B cell (primary cell): ENCODE data around the gene S100A13. TPM values are rescaled to one million over a fixed set of nuclear protein-coding genes. Genes with fewer than 3 reads are reported as not detected.

Experiments used
- ATAC-seq: fragments of 200-7000 bp; cut with Tn5 transposase; one replicate; pipeline ENCODE4 v1.10.0; 2021; ENCODE audit warnings: low read depth, mild to moderate bottlenecking, moderate number of reproducible peaks, moderate library complexity
- CTCF ChIA-PET: fragments of 350-600 bp; sonication (Branson Sonifier 250); formaldehyde crosslinking; loops from one replicate; lab custom pipeline; 2021; ENCODE audit warnings: antibody characterized with exemption, inconsistent platforms; lab: Charles Lee
- POLR2A ChIA-PET: fragments of 350-600 bp; sonication (Branson Sonifier 250); formaldehyde crosslinking; loops from one replicate; lab custom pipeline; 2021; ENCODE audit warnings: antibody characterized with exemption; lab: Charles Lee
- DNase-seq: peaks from one replicate; pipeline ENCODE4 v3.0.0; 2013
- H2AFZ ChIP-seq: 2 replicates; pipeline ENCODE4 v1.6.1; 2012; ENCODE audit warnings: mild to moderate bottlenecking, low read depth, low read length; ENCODE audit not compliant: insufficient read depth, poor library complexity, severe bottlenecking
- H3K27ac ChIP-seq, 2 donors: 1 replicate in 1 of 2; 2 replicates in 1 of 2; pipeline ENCODE4 v1.5.1; 2012 to 2013; ENCODE audit warnings: low read length in 2 of 2, mild to moderate bottlenecking in 2 of 2, moderate library complexity in 1 of 2
- H3K27me3 ChIP-seq, 4 experiments: fragments of 200-600 bp in 1 of 4; sonication (generic) in 1 of 4; replicated peaks in 1 of 4; 1 replicate in 2 of 4; 2 replicates in 2 of 4; pipeline versions ENCODE4 v1.6.1 to v1.7.0; 2013 to 2016; ENCODE audit warnings: low read length in 3 of 4, mild to moderate bottlenecking in 2 of 4, mixed read lengths in 1 of 4, moderate library complexity in 1 of 4; ENCODE audit not compliant: insufficient read depth in 4 of 4, control insufficient read depth in 3 of 4; ENCODE audit errors: control extremely low read depth in 1 of 4
- H3K36me3 ChIP-seq, 2 experiments: replicated peaks in 1 of 2; 1 replicate in 1 of 2; 2 replicates in 1 of 2; pipeline versions ENCODE4 v1.6.1 to v1.7.1; 2013; ENCODE audit warnings: low read length in 1 of 2; ENCODE audit not compliant: insufficient read depth in 2 of 2, control insufficient read depth in 1 of 2; ENCODE audit errors: control extremely low read depth in 1 of 2, extremely low read depth in 1 of 2
- H3K4me1 ChIP-seq, 2 donors: fragments of 200-600 bp in 1 of 2; sonication (generic) in 1 of 2; 1 replicate in 1 of 2; 2 replicates in 1 of 2; pipeline versions ENCODE4 v1.5.1 to v1.6.1; 2013 to 2017; ENCODE audit warnings: low read length in 2 of 2; ENCODE audit not compliant: control insufficient read depth in 2 of 2, insufficient read depth in 2 of 2
- H3K4me2 ChIP-seq: replicated peaks from 2 replicates; pipeline ENCODE3; 2012; ENCODE audit warnings: mild to moderate bottlenecking, low read depth, low read length; ENCODE audit not compliant: poor library complexity, severe bottlenecking
- H3K4me3 ChIP-seq, 5 experiments: fragments of 200-600 bp in 1 of 5; sonication (generic) in 1 of 5; 1 replicate in 3 of 5; 2 replicates in 2 of 5; pipeline versions ENCODE4 v1.5.1 to v1.7.0; 2011 to 2016; ENCODE audit warnings: low read length in 4 of 5, mild to moderate bottlenecking in 4 of 5, low read depth in 2 of 5, control low read depth in 1 of 5, moderate library complexity in 1 of 5; ENCODE audit not compliant: insufficient read depth in 1 of 5; ENCODE audit errors: control extremely low read depth in 1 of 5, extremely low read depth in 1 of 5
- H3K79me2 ChIP-seq: fragments of 200-600 bp; sonication (generic); one replicate; pipeline ENCODE4 v1.6.0; 2016; ENCODE audit warnings: low read length; ENCODE audit not compliant: control insufficient read depth, insufficient read depth
- H3K9ac ChIP-seq: fragments of 200-600 bp; sonication (generic); 2 replicates; pipeline ENCODE4 v1.6.1; 2017; ENCODE audit warnings: mild to moderate bottlenecking, low read length, moderate library complexity
- H3K9me3 ChIP-seq, 3 donors: one replicate each; pipeline versions ENCODE4 v1.6.1 to v1.7.1; 2013; ENCODE audit warnings: low read length in 2 of 3; ENCODE audit not compliant: control insufficient read depth in 2 of 3, insufficient read depth in 1 of 3; ENCODE audit errors: control extremely low read depth in 1 of 3
- H4K20me1 ChIP-seq: 2 replicates; pipeline ENCODE4 v1.6.0; 2012; ENCODE audit warnings: mild to moderate bottlenecking, low read length; ENCODE audit not compliant: insufficient read depth, control insufficient read depth, poor library complexity, severe bottlenecking
- H3K27ac Mint-ChIP-seq: one replicate; pipeline ENCODE4 v1.8.0; 2021; ENCODE audit warnings: mixed read lengths
- H3K27me3 Mint-ChIP-seq: one replicate; pipeline ENCODE4 v1.8.0; 2021; ENCODE audit warnings: mixed read lengths
- H3K4me1 Mint-ChIP-seq: one replicate; pipeline ENCODE4 v1.8.0; 2021; ENCODE audit warnings: mixed read lengths
- H3K4me3 Mint-ChIP-seq: one replicate; pipeline ENCODE4 v1.8.0; 2021; ENCODE audit warnings: mixed read lengths
- H3K9me3 Mint-ChIP-seq: one replicate; pipeline ENCODE4 v1.8.0; 2022; ENCODE audit warnings: mixed read lengths; ENCODE audit not compliant: insufficient read depth
- EZH2 ChIP-seq: IDR thresholded peaks from 2 replicates; pipeline ENCODE4 v1.6.1; 2012; ENCODE audit warnings: borderline replicate concordance, low read depth, mild to moderate bottlenecking, moderate library complexity, low read length; ENCODE audit not compliant: insufficient read depth, poor library complexity, severe bottlenecking
- WGBS: methylation state at CpG from one replicate; pipeline ENCODE4 v1.1.5; 2013; ENCODE audit warnings: missing lambda C conversion rate; ENCODE audit not compliant: insufficient coverage; 5-methylcytosine and 5-hydroxymethylcytosine counted together
- intact Hi-C: fragments of 100-400 bp; cut with micrococcal nuclease; formaldehyde crosslinking; loops from one replicate; pipeline ENCODE4 v1.10.0; 2022
- polyA plus RNA-seq: library from polyadenylated mRNA; depleted of rRNA; stranded (reverse); fragments of >200 nt; gene quantifications from 2 replicates; pipeline ENCODE4 v1.2.3, GENCODE V29; 2012
- total RNA-seq, 2 donors: library from RNA; stranded (reverse); fragments of 120-200 nt in 1 of 2; gene quantifications; 1 replicate in 1 of 2; 2 replicates in 1 of 2; pipeline versions ENCODE4 v1.2.3 to v1.2.4, GENCODE V29; 2013 to 2022
- TF ChIP-seq, protein P1 (sequence below): fragments of 200-600 bp; IDR thresholded peaks from one replicate; pipeline ENCODE4 v1.8.0; 2022; ENCODE audit warnings: antibody characterized with exemption, mild to moderate bottlenecking

The S100A13 gene
- total and polyA plus RNA-seq, 2 donors (not counting 1 experiment from before 2014, with no cell fraction given) = 9.8 to 17.8 TPM

DNA sequence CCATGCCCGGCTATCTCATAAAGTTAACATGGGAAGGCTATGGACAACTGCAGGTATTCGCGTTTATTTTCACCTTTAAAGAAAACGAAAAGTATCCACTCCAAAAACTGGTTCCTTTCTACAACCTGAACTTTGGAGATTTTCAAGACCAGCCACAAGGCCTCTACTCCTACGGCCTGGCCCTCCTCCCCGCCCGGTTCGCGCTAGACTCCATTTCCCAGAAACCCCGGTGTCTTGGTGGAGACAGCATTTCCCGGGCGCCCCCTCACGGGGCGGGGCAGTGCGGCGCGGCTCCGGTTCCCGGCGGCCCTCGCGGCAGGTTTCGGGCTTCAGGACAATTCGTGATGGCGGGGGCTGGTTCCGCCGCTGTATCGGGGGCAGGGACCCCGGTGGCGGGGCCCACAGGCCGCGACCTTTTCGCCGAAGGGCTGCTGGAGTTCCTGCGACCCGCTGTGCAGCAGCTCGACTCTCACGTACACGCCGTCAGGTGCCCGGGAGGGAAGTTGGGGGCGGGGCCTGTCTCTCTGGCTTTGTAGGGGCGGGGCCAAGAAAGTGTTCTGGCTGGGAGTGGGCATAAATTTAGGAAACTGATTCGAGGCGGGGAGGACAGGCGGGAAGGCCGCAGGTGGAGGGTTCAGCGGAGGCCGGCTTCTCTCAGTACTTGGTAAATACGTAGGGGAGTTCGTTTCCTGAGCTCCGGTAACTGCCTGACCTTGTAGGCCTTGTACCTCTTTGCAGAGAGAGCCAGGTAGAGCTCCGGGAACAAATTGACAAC, 31.3 kb upstream of the S100A13 start, which contains the start of gene SNAPIN:
TSS of gene SNAPIN (plus strand) at position 304 of the 775 bp plus-strand sequence. CDS start at position 345, 41 bp downstream.
- peaks cover 7 to 31% of the 10 kb centered on the region in 2 experiments for H3K36me3 ChIP-seq
- H3K27ac ChIP-seq = peak within 1 kb of the TSS; percentile 68 to 83
- 3% methylated on average over 51 of the region's 53 CpGs for WGBS
- H4K20me1 ChIP-seq = no peaks in the 10 kb centered on the region
- H3K4me1 Mint-ChIP-seq = peaks cover 12% of the 10 kb centered on the region
- TF ChIP-seq, protein P1, sequence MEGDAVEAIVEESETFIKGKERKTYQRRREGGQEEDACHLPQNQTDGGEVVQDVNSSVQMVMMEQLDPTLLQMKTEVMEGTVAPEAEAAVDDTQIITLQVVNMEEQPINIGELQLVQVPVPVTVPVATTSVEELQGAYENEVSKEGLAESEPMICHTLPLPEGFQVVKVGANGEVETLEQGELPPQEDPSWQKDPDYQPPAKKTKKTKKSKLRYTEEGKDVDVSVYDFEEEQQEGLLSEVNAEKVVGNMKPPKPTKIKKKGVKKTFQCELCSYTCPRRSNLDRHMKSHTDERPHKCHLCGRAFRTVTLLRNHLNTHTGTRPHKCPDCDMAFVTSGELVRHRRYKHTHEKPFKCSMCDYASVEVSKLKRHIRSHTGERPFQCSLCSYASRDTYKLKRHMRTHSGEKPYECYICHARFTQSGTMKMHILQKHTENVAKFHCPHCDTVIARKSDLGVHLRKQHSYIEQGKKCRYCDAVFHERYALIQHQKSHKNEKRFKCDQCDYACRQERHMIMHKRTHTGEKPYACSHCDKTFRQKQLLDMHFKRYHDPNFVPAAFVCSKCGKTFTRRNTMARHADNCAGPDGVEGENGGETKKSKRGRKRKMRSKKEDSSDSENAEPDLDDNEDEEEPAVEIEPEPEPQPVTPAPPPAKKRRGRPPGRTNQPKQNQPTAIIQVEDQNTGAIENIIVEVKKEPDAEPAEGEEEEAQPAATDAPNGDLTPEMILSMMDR = no peak
- no peak for TF ChIP-seq EZH2
- peak within 1 kb of the TSS; percentile 96 for H2AFZ ChIP-seq
- POLR2A ChIA-PET = interaction anchor here (0.6 to 2.1 kb wide), 9 partner anchors 10 to 330 kb away, joined by 3 to 8 read pairs (median 5); partner anchors contain the start of genes CHTOP, ILF2, INTS3 and RAB13
- no peaks in the 10 kb centered on the region for H3K27me3 ChIP-seq
- no peaks in the 10 kb centered on the region for H3K9me3 ChIP-seq
- H3K9ac ChIP-seq = peak within 1 kb of the TSS; percentile 91
- H3K4me2 ChIP-seq = peak within 1 kb of the TSS; percentile 85
- intact Hi-C loops = loop anchor here (1.0 to 5.0 kb wide), 7 partner anchors 13 to 334 kb away; partner anchors contain the start of genes CHTOP, CRTC2 and RPS27
- CTCF ChIA-PET = interaction anchor here (0.7 to 1.8 kb wide), 4 partner anchors 13 to 666 kb away, joined by 3 to 9 read pairs (median 4); partner anchors contain the start of gene ATP8B2
- peak within 1 kb of the TSS; percentile 96 for H3K4me3 Mint-ChIP-seq
- H3K27ac Mint-ChIP-seq = peak within 1 kb of the TSS; percentile 91
- peaks cover 5 to 15% of the 10 kb centered on the region in 2 donors for H3K4me1 ChIP-seq
- H3K4me3 ChIP-seq = peak within 1 kb of the TSS; percentile 77 to 87 (median 82)
- H3K79me2 ChIP-seq = peaks cover 20% of the 10 kb centered on the region
- ATAC-seq = peak; percentile 99
- no peaks in the 10 kb centered on the region for H3K9me3 Mint-ChIP-seq
- DNase-seq = peak; percentile 93
- no peaks in the 10 kb centered on the region for H3K27me3 Mint-ChIP-seq

DNA sequence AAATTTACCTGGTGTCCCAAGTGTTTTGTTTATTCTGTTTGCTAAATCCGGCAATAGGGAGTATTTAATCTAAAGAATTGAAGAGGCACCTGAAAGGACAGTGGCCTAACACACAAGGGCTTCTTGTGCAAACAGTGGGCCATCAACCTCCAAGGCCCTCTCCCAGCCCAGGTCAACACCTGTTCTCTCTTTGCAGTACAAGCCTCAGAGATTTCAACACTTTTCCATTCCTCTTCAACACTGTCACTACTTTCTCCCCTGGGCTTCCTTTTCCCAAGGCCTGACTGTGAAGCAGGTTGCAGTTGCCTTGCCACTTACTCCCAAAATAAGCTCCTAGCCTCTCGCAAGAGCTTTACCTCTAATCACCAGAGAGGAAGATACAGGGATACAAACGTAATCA, 28.0 kb upstream of the S100A13 start:
- POLR2A ChIA-PET = no interaction called here
- Mint-ChIP-seq H3K4me3 (no peak overlapping the region), H3K4me1 (peaks cover 12% of the 10 kb centered on the region), H3K27me3 (no peaks in the 10 kb centered on the region), H3K27ac (no peak overlapping the region), H3K9me3 (no peaks in the 10 kb centered on the region)
- Histone ChIP-seq H3K4me2 (no peak overlapping the region), H3K9me3 (no peaks in the 10 kb centered on the region), H2AFZ (no peak overlapping the region), H4K20me1 (no peaks in the 10 kb centered on the region), H3K4me3 (no peak overlapping the region), H3K79me2 (peaks cover 23% of the 10 kb centered on the region), H3K4me1 (peaks cover 5 to 15% of the 10 kb centered on the region in 2 donors), H3K36me3 (no peaks in the 10 kb centered on the region), H3K27me3 (no peaks in the 10 kb centered on the region), H3K27ac (no peak overlapping the region), H3K9ac (no peak overlapping the region)
- 100% methylated on average over 1 of the region's 3 CpGs for WGBS
- DNase-seq = no peak
- CTCF ChIA-PET = no interaction called here
- ATAC-seq = no peak
- intact Hi-C loops = loop anchor here (5.0 kb wide), 1 partner anchor 337 kb away; the partner anchor contains the start of gene RPS27
- no peak for TF ChIP-seq EZH2
- TF ChIP-seq, protein P1 = no peak
